ENCODE data around the gene UPP1.

UPP1 gene

GRCh38 chr7:48154792-48155413, 65.8 kb downstream of the UPP1 start:
- no CpG with 5 or more reads among the region's 8 CpGs for whole genome bisulfite sequencing (ENCODE audit: extremely low coverage, insufficient coverage, low lambda C conversion rate)
- no peaks in the 10 kb centered on the region for H3K4me1 ChIP-seq (ENCODE audit: control insufficient read depth, low read depth, low read length)
- no peak overlapping the region for H4K5ac ChIP-seq (ENCODE audit: low read length)
- no peak overlapping the region for H2BK120ac ChIP-seq (ENCODE audit: low read depth, low read length)
- H3K9ac ChIP-seq (ENCODE audit: low read length): no peak overlapping the region
- H3K36me3 ChIP-seq (ENCODE audit: control insufficient read depth, insufficient read depth, low read length): no peaks in the 10 kb centered on the region
- H3K4ac ChIP-seq (ENCODE audit: low read depth, low read length): no peak overlapping the region
- no peaks in the 10 kb centered on the region for H3K27me3 ChIP-seq (ENCODE audit: insufficient read depth, low read length, poor library complexity)
- H3K23ac ChIP-seq (ENCODE audit: low read length): no peak overlapping the region
- no peak overlapping the region for H3K4me2 ChIP-seq (ENCODE audit: low read length)
- H2AK5ac ChIP-seq (ENCODE audit: low read length): no peak overlapping the region
- no peak overlapping the region for H3K56ac ChIP-seq (ENCODE audit: low read length)
- H3K18ac ChIP-seq (ENCODE audit: low read length): no peak overlapping the region
- no peak overlapping the region for H4K8ac ChIP-seq (ENCODE audit: low read depth, low read length)
- no peaks in the 10 kb centered on the region for H3K79me2 ChIP-seq (ENCODE audit: control insufficient read depth, insufficient read depth, low read length)
- H3K79me1 ChIP-seq (ENCODE audit: low read length): no peaks in the 10 kb centered on the region
- H2BK15ac ChIP-seq (replicated peaks; ENCODE audit: low read depth): no peak overlapping the region
- no peak overlapping the region for H2BK5ac ChIP-seq (ENCODE audit: low read length)
- peak; percentile 58 for DNase-seq
- no peak overlapping the region for H3K4me3 ChIP-seq (ENCODE audit: low read length)
- H3K27ac ChIP-seq (ENCODE audit: low read depth, low read length): no peak overlapping the region

All from mesendoderm (in vitro differentiated cells).